Testis (tissue), 3 donors: ENCODE measurements around the gene INSYN2A. TPM values are rescaled to one million over a fixed set of nuclear protein-coding genes. Genes with fewer than 3 reads are reported as not detected.

Source experiments
- DNase-seq: peaks from one replicate; pipeline ENCODE4 v3.0.0-alpha.2; 2019
- H3K27ac ChIP-seq, 2 donors: fragments of 200-600 bp; sonication (generic); one replicate each; pipeline ENCODE4 v1.5.1; 2019
- H3K27me3 ChIP-seq: fragments of 200-600 bp; sonication (generic); one replicate; pipeline ENCODE4 v1.5.1; 2019
- H3K36me3 ChIP-seq: fragments of 200-600 bp; sonication (generic); one replicate; pipeline ENCODE4 v1.5.1; 2017; ENCODE audit warnings: low read depth; ENCODE audit errors: missing control alignments
- H3K4me1 ChIP-seq: fragments of 200-600 bp; sonication (generic); one replicate; pipeline ENCODE4 v1.5.1; 2019
- H3K4me3 ChIP-seq, 2 donors: fragments of 200-600 bp; sonication (generic); one replicate each; pipeline ENCODE4 v1.5.1; 2017 to 2019
- H3K9me3 ChIP-seq: fragments of 200-600 bp; sonication (generic); one replicate; pipeline ENCODE4 v1.5.1; 2017
- POLR2A ChIP-seq: fragments of 450-650 bp; IDR thresholded peaks from one replicate; pipeline ENCODE4 v1.6.1; 2017; ENCODE audit warnings: antibody characterized with exemption, mild to moderate bottlenecking, moderate library complexity
- WGBS, 2 donors: methylation state at CpG; one replicate each; pipeline ENCODE4 v1.1.5; 2018; 5-methylcytosine and 5-hydroxymethylcytosine counted together
- intact Hi-C: fragments of 100-400 bp; cut with DNase I; formaldehyde crosslinking; loops from one replicate; pipeline ENCODE4 v1.15.1; 2023; ENCODE audit warnings: low total_unique reads
- polyA plus RNA-seq: library from polyadenylated mRNA; stranded (reverse); fragments of 350-450 nt; fragmentation: Illumina TruSeq; extraction: RNeasy Lipid Tissue Mini Kit (QIAGEN cat#74804); gene quantifications from one replicate; pipeline ENCODE4 v1.2.3, GENCODE V29; 2014; ENCODE audit warnings: low read depth, low replicate concordance; ENCODE audit not compliant: insufficient read depth
- total RNA-seq, 2 donors: library from RNA; depleted of rRNA; stranded (reverse); fragments of >200 nt; gene quantifications; one replicate each; pipeline ENCODE4 v1.2.3, GENCODE V29; 2016
- TF ChIP-seq, protein P1 (sequence below), 3 experiments: fragments of 450-650 bp in 2 of 3; fragments of 200-600 bp in 1 of 3; sonication (generic) in 1 of 3; IDR thresholded peaks; one replicate each; pipeline ENCODE4 v1.5.1; 2016 to 2019; ENCODE audit warnings: antibody characterized with exemption in 3 of 3, mild to moderate bottlenecking in 2 of 3, moderate library complexity in 1 of 3

INSYN2A gene
- total and polyA plus RNA-seq, 3 donors from 2014 or later = 1.4 to 2.4 (median 2.0) TPM

- no peak for DNase-seq
- H3K27ac ChIP-seq = no peak overlapping the region
- WGBS, 2 donors = 95 to 96% methylated on average over 4 of the region's 4 CpGs
- no peak overlapping the region for H3K4me3 ChIP-seq
- intact Hi-C loops = no loop called here
- no peaks in the 10 kb centered on the region for H3K36me3 ChIP-seq
- no peaks in the 10 kb centered on the region for H3K4me1 ChIP-seq
- H3K27me3 ChIP-seq = no peaks in the 10 kb centered on the region
- TF ChIP-seq, protein P1, sequence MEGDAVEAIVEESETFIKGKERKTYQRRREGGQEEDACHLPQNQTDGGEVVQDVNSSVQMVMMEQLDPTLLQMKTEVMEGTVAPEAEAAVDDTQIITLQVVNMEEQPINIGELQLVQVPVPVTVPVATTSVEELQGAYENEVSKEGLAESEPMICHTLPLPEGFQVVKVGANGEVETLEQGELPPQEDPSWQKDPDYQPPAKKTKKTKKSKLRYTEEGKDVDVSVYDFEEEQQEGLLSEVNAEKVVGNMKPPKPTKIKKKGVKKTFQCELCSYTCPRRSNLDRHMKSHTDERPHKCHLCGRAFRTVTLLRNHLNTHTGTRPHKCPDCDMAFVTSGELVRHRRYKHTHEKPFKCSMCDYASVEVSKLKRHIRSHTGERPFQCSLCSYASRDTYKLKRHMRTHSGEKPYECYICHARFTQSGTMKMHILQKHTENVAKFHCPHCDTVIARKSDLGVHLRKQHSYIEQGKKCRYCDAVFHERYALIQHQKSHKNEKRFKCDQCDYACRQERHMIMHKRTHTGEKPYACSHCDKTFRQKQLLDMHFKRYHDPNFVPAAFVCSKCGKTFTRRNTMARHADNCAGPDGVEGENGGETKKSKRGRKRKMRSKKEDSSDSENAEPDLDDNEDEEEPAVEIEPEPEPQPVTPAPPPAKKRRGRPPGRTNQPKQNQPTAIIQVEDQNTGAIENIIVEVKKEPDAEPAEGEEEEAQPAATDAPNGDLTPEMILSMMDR (IDR thresholded peaks at IDR 0.05) = no peak
- no peak for TF ChIP-seq POLR2A
- H3K9me3 ChIP-seq = no peaks in the 10 kb centered on the region
Measured at GRCh38 chr10:127182161-127182560, 14.2 kb downstream of the INSYN2A start.

GRCh38 chr10:127179612-127180250 lies 16.7 kb downstream of the INSYN2A start:
- Histone ChIP-seq H3K36me3 (no peaks in the 10 kb centered on the region), H3K4me1 (no peaks in the 10 kb centered on the region), H3K27me3 (no peaks in the 10 kb centered on the region), H3K9me3 (no peaks in the 10 kb centered on the region), H3K27ac (no peak overlapping the region), H3K4me3 (no peak overlapping the region)
- intact Hi-C loops = no loop called here
- WGBS, 2 donors = 95% methylated on average over 6 of the region's 6 CpGs
- no peak for DNase-seq
- no peak for TF ChIP-seq POLR2A
- TF ChIP-seq, protein P1 (IDR thresholded peaks at IDR 0.05) = no peak

GRCh38 chr10:127176649-127177048 lies 19.7 kb downstream of the INSYN2A start:
- Histone ChIP-seq H3K4me3 (no peak overlapping the region), H3K4me1 (no peaks in the 10 kb centered on the region), H3K9me3 (no peaks in the 10 kb centered on the region), H3K27ac (no peak overlapping the region), H3K27me3 (no peaks in the 10 kb centered on the region), H3K36me3 (no peaks in the 10 kb centered on the region)
- intact Hi-C loops = no loop called here
- TF ChIP-seq, protein P1 (IDR thresholded peaks at IDR 0.05) = no peak
- no peak for TF ChIP-seq POLR2A
- DNase-seq = no peak
- WGBS, 2 donors = 88 to 92% methylated on average over 16 of the region's 16 CpGs

DNA sequence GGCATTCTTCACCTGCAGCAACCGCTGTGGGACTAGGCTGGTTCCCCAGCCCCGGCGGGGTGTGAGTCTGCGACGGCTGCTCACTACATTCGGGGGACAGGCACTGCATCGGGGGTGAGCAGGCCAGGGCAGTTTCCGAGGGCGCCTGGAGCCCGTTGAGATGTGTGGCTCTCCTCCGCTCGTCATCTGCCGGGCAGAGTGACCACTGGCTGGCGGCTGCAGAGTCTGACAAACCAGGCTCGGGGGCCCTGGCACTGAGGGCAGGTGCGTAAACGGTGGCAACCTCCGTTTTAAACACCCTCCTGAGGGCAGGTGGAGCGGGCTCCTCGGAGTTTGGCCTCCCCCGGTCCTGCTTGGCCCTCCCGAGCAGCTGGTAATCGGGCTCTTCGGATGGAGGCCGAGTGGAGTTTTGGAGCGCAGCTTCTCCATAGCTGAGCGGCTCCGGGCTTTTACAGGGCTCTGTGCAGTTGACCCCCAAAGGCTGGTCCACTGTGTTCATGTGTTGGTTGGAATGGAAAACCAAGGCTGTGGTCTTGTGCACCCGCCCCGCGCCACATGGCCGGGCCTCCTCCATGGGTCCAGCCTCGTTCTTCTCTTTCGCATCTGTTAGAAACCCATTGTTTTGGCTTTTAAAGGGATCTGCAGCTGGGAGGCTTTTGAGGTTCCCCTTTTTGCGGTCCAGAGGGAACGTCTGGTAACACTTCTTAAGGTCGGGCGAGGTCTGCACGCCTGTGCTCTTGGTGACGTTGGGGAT lies 20.9 kb downstream of the INSYN2A start:
- DNase-seq = no peak
- Histone ChIP-seq H3K4me1 (no peaks in the 10 kb centered on the region), H3K9me3 (no peaks in the 10 kb centered on the region), H3K27ac (no peak overlapping the region), H3K36me3 (no peaks in the 10 kb centered on the region), H3K27me3 (no peaks in the 10 kb centered on the region), H3K4me3 (no peak overlapping the region)
- intact Hi-C loops = no loop called here
- WGBS, 2 donors = 95 to 96% methylated on average over 28 to 40 of the region's 40 CpGs
- TF ChIP-seq, protein P1 (IDR thresholded peaks at IDR 0.05) = no peak
- TF ChIP-seq POLR2A = no peak
